ENCODE measurements around the gene PSIP1. TPM values are rescaled to one million over a fixed set of nuclear protein-coding genes. Genes with fewer than 3 reads are reported as not detected.

The PSIP1 gene
- total and polyA plus RNA-seq, 2 of the 4 experiments (the other 2 are of a cell fraction) = 21.8 to 27.2 TPM

DNA sequence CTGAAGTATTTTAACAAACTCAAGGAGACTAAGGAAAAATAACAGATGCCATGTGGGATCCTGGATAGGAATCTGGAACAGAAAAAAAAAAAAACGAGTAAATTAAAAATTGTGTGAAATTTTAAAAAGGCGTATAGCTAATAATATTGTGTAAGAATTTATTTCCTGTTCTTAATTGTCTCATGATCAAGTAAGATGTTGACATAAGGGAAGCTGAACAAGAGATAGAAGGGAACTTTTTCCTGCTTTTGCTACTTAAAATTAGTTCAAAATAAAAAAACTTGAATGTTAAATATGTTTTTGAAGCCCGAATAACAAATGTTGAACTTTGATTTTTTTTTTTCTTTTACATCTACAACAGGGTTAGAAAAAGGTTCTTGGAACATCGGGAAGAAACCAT, 77.6 kb downstream of the PSIP1 start:
- intact Hi-C loops (cut with micrococcal nuclease) = no loop called here

More for the DNA sequence above, 77.6 kb downstream of the PSIP1 start:
- in situ Hi-C loops (cut with MboI; ENCODE audit: low sequenced_read_pairs) (no loop called here), dilution Hi-C loops (cut with HindIII; ENCODE audit: low sequenced_read_pairs, unreplicated experiment) (no loop called here)
- CTCF ChIA-PET = interaction anchor here (0.7 kb wide), 1 partner anchor 11 kb away, joined by 7 read pairs; no protein-coding TSS in a partner anchor
- Histone ChIP-seq H3K9me3 (ENCODE audit: control insufficient read depth, insufficient read depth, low read length) (no peaks in the 10 kb centered on the region), H3K18ac (ENCODE audit: low read depth, low read length) (no peak overlapping the region), H3K4me1 (ENCODE audit: control insufficient read depth, insufficient read depth, low read length) (peaks cover 4% of the 10 kb centered on the region; the same call in 1 of the 2 replicates), H3K56ac (ENCODE audit: extremely low read depth, insufficient read depth, low read length) (no peak overlapping the region), H4K91ac (ENCODE audit: insufficient read depth, low read depth, low read length) (no peak overlapping the region), H2BK120ac (ENCODE audit: low read depth, low read length) (no peak overlapping the region), H2BK20ac (ENCODE audit: low read depth, low read length) (no peak overlapping the region), H3K14ac (replicated peaks; ENCODE audit: low read depth, low read length) (no peak overlapping the region), H2AK9ac (replicated peaks; ENCODE audit: low read depth, low read length, poor library complexity) (no peak overlapping the region), H2BK5ac (ENCODE audit: low read depth, low read length, poor library complexity, severe bottlenecking) (no peak overlapping the region), H2BK15ac (ENCODE audit: low read depth, low read length) (no peak overlapping the region), H3K27me3 (ENCODE audit: control insufficient read depth, insufficient read depth, low read length) (no peaks in the 10 kb centered on the region), H3K79me1 (ENCODE audit: low read depth in 1 of 2, low read length in 2 of 2) (peaks cover 3 to 29% of the 10 kb centered on the region in 2 experiments; a peak in 3 of 4 replicates), H3K4me2 (ENCODE audit: low read depth, low read length) (no peak overlapping the region), H3K9me1 (ENCODE audit: insufficient read depth, low read length) (peaks cover 8% of the 10 kb centered on the region; the same call in 1 of the 2 replicates), H2AK5ac (ENCODE audit: low read depth, low read length) (no peak overlapping the region), H3K4me3 (ENCODE audit: insufficient read depth, low read depth, low read length) (no peak overlapping the region), H3K23ac (ENCODE audit: low read depth, low read length) (no peak overlapping the region), H4K5ac (ENCODE audit: low read depth, low read length) (no peak overlapping the region), H3K4ac (ENCODE audit: low read depth, low read length) (no peak overlapping the region), H4K20me1 (ENCODE audit: insufficient read depth, low read length) (peaks cover 22% of the 10 kb centered on the region), H3K9ac (ENCODE audit: low read depth, low read length) (no peak overlapping the region), H3K27ac (ENCODE audit: insufficient read depth, low read length) (no peak overlapping the region), H3K36me3 (ENCODE audit: control insufficient read depth, insufficient read depth, low read length) (peaks cover 23% of the 10 kb centered on the region), H4K8ac (ENCODE audit: low read depth in 2 of 2, low read length in 2 of 2) (no peak overlapping the region), H2AFZ (replicated peaks; ENCODE audit: low read length, poor library complexity) (no peak overlapping the region)
- POLR2A ChIA-PET (ENCODE audit: unreplicated experiment) = interaction anchor here (0.6 kb wide), 1 partner anchor 118 kb away, joined by 6 read pairs; no protein-coding TSS in a partner anchor
- TF ChIP-seq, protein P1, sequence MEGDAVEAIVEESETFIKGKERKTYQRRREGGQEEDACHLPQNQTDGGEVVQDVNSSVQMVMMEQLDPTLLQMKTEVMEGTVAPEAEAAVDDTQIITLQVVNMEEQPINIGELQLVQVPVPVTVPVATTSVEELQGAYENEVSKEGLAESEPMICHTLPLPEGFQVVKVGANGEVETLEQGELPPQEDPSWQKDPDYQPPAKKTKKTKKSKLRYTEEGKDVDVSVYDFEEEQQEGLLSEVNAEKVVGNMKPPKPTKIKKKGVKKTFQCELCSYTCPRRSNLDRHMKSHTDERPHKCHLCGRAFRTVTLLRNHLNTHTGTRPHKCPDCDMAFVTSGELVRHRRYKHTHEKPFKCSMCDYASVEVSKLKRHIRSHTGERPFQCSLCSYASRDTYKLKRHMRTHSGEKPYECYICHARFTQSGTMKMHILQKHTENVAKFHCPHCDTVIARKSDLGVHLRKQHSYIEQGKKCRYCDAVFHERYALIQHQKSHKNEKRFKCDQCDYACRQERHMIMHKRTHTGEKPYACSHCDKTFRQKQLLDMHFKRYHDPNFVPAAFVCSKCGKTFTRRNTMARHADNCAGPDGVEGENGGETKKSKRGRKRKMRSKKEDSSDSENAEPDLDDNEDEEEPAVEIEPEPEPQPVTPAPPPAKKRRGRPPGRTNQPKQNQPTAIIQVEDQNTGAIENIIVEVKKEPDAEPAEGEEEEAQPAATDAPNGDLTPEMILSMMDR (conservative IDR thresholded peaks at IDR 0.05; ENCODE audit: low read depth, low read length) = no peak
- TF ChIP-seq RCOR1 (IDR thresholded peaks at IDR 0.05; ENCODE audit: insufficient replicate concordance, low read length) (no peak), NFE2L2 (IDR thresholded peaks at IDR 0.05; ENCODE audit: low read depth, low read length) (no peak), CHD1 (IDR thresholded peaks at IDR 0.05; ENCODE audit: low read depth, low read length) (no peak), POLR2A (IDR thresholded peaks at IDR 0.05; ENCODE audit: low read depth, low read length) (no peak), RFX5 (IDR thresholded peaks at IDR 0.05; ENCODE audit: low read depth, low read length) (no peak), RAD21 (IDR thresholded peaks at IDR 0.05; ENCODE audit: low read length) (no peak), MAFK (IDR thresholded peaks at IDR 0.05; ENCODE audit: low read depth, low read length) (no peak), BHLHE40 (IDR thresholded peaks at IDR 0.05; ENCODE audit: low read depth, low read length) (no peak), SMC3 (IDR thresholded peaks at IDR 0.05; ENCODE audit: low read depth, low read length) (no peak), FOS (IDR thresholded peaks at IDR 0.05; ENCODE audit: low read depth, low read length) (no peak), MAZ (IDR thresholded peaks at IDR 0.05; ENCODE audit: borderline replicate concordance, low read depth, low read length) (no peak), CEBPB (IDR thresholded peaks at IDR 0.05; ENCODE audit: low read depth, low read length) (no peak), MXI1 (IDR thresholded peaks at IDR 0.05; ENCODE audit: borderline replicate concordance, low read depth, low read length) (no peak)
- TF ChIP-seq, protein P2, sequence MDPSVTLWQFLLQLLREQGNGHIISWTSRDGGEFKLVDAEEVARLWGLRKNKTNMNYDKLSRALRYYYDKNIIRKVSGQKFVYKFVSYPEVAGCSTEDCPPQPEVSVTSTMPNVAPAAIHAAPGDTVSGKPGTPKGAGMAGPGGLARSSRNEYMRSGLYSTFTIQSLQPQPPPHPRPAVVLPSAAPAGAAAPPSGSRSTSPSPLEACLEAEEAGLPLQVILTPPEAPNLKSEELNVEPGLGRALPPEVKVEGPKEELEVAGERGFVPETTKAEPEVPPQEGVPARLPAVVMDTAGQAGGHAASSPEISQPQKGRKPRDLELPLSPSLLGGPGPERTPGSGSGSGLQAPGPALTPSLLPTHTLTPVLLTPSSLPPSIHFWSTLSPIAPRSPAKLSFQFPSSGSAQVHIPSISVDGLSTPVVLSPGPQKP (IDR thresholded peaks at IDR 0.05; ENCODE audit: borderline replicate concordance, low read depth, low read length) = no peak
- TF ChIP-seq, protein P3, sequence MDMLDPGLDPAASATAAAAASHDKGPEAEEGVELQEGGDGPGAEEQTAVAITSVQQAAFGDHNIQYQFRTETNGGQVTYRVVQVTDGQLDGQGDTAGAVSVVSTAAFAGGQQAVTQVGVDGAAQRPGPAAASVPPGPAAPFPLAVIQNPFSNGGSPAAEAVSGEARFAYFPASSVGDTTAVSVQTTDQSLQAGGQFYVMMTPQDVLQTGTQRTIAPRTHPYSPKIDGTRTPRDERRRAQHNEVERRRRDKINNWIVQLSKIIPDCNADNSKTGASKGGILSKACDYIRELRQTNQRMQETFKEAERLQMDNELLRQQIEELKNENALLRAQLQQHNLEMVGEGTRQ (IDR thresholded peaks at IDR 0.05; ENCODE audit: low read depth, low read length) = no peak
- DNase-seq = no peak
- ATAC-seq (ENCODE audit: low read depth) = no peak
- WGBS, 2 experiments (ENCODE audit: extremely low coverage in 2 of 2, insufficient read length in 1 of 2) = 100% methylated on average over 2 of the region's 4 CpGs; no CpG with 5 or more reads in 1 of the 2 experiments
- BruUV-seq (replicated peaks) = no TSS peak
